K562 (cell line): ENCODE data around the gene SOS2. TPM values are rescaled to one million over a fixed set of nuclear protein-coding genes. Genes with fewer than 3 reads are reported as not detected.

Source experiments
- ATAC-seq: fragments of 200-7000 bp; cut with Tn5 transposase; 3 replicates; pipeline ENCODE4 v1.9.1; 2020; ENCODE audit warnings: moderate library complexity
- BruUV-seq: library from RNA; stranded (reverse); fragments of 400-500 nt; replicated peaks from 2 replicates; lab custom pipeline; 2021; lab: Mats Ljungman, UMichigan
- CTCF ChIA-PET: fragments of 300-600 bp; formaldehyde crosslinking; extraction: SDS; loops from one replicate; lab custom pipeline; 2021; ENCODE audit warnings: low intra/inter-chr PET ratio; lab: Yijun Ruan, JAX
- POLR2A ChIA-PET: fragments of 300-600, 350-650 bp; sonication (Branson Sonifier 250); formaldehyde crosslinking; extraction: SDS; loops from one replicate; lab custom pipeline; 2021; ENCODE audit warnings: antibody characterized with exemption, inconsistent platforms; lab: Yijun Ruan, JAX
- DNase-seq, 4 experiments: peaks; one replicate each; pipeline versions ENCODE4 v3.0.0 to v3.0.0-alpha.2; 2011 to 2018; ENCODE audit warnings: low spot score in 3 of 4, mixed read lengths in 3 of 4; ENCODE audit errors: extremely low read depth in 1 of 4
- FAIRE-seq: peaks from 2 replicates; lab custom pipeline; 2011; peaks lifted over from hg19 to GRCh38; lab: Jason Lieb, UNC
- H2AFZ ChIP-seq: 2 replicates; pipeline ENCODE4 v1.6.0; 2011; ENCODE audit warnings: low read depth, low read length, control low read depth, inconsistent platforms
- H3K27ac ChIP-seq: fragments of 200-600 bp; 3 replicates; pipeline ENCODE4 v1.8.0; 2011; ENCODE audit warnings: low read depth, mild to moderate bottlenecking, control low read depth, inconsistent platforms, low read length, moderate library complexity, mixed read lengths; ENCODE audit errors: extremely low read depth
- H3K27me3 ChIP-seq, 2 experiments: fragments of 300-600 bp in 1 of 2; 2 replicates in 1 of 2; 3 replicates in 1 of 2; pipeline versions ENCODE4 v1.6.0 to v1.8.0; 2011; ENCODE audit warnings: inconsistent platforms in 2 of 2, low read length in 2 of 2, mild to moderate bottlenecking in 1 of 2, mixed read lengths in 1 of 2, moderate library complexity in 1 of 2; ENCODE audit not compliant: control insufficient read depth in 2 of 2, insufficient read depth in 2 of 2
- H3K36me3 ChIP-seq: fragments of 300-600 bp; 3 replicates; pipeline ENCODE4 v1.8.0; 2011; ENCODE audit warnings: mild to moderate bottlenecking, low read length, inconsistent platforms; ENCODE audit not compliant: control insufficient read depth, insufficient read depth
- H3K4me1 ChIP-seq, 2 experiments: fragments of 200-600 bp in 1 of 2; replicated peaks in 1 of 2; 2 replicates in 1 of 2; 3 replicates in 1 of 2; pipeline versions ENCODE4 v1.5.1 to v1.8.0; 2011; ENCODE audit warnings: inconsistent platforms in 2 of 2, low read length in 2 of 2, mild to moderate bottlenecking in 1 of 2, mixed read lengths in 1 of 2, moderate library complexity in 1 of 2; ENCODE audit not compliant: control insufficient read depth in 2 of 2, insufficient read depth in 2 of 2
- H3K4me2 ChIP-seq: 2 replicates; pipeline ENCODE4 v1.6.1; 2011; ENCODE audit warnings: low read length, control low read depth, inconsistent platforms, mixed read lengths; ENCODE audit not compliant: insufficient read depth
- H3K4me3 ChIP-seq: fragments of 200-600 bp; sonication (generic), shearing (Covaris generic); 2 replicates; pipeline ENCODE4 v1.5.1; 2016; ENCODE audit warnings: control low read depth, inconsistent platforms
- H3K79me2 ChIP-seq: fragments of 200-600 bp; 3 replicates; pipeline ENCODE4 v1.8.0; 2011; ENCODE audit warnings: low read length, inconsistent platforms; ENCODE audit not compliant: control insufficient read depth, insufficient read depth
- H3K9ac ChIP-seq, 2 experiments: 2 replicates each; pipeline versions ENCODE4 v1.6.0 to v1.6.1; 2011; ENCODE audit warnings: low read depth in 2 of 2, low read length in 2 of 2, control low read depth in 1 of 2, inconsistent platforms in 1 of 2, mild to moderate bottlenecking in 1 of 2, mixed read lengths in 1 of 2; ENCODE audit not compliant: insufficient read depth in 1 of 2
- H3K9me1 ChIP-seq: one replicate; pipeline ENCODE4 v1.6.0; 2011; ENCODE audit warnings: inconsistent platforms, mild to moderate bottlenecking, low read length, moderate library complexity; ENCODE audit not compliant: control insufficient read depth, insufficient read depth
- H3K9me3 ChIP-seq: replicated peaks from 2 replicates; pipeline ENCODE4 v1.5.1; 2011; ENCODE audit warnings: low read depth, low read length, inconsistent platforms; ENCODE audit not compliant: control insufficient read depth, insufficient read depth
- H4K20me1 ChIP-seq: replicated peaks from 2 replicates; pipeline ENCODE4 v1.6.1; 2011; ENCODE audit warnings: low read length, inconsistent platforms, mixed read lengths; ENCODE audit not compliant: control insufficient read depth, insufficient read depth
- CEBPG ChIP-seq, 3 experiments: fragments of 200-800 bp in 1 of 3; sonication (Bioruptor generic) in 1 of 3; sonication (generic) in 1 of 3; formaldehyde crosslinking in 1 of 3; IDR thresholded peaks in 2 of 3; conservative IDR thresholded peaks in 1 of 3; 2 replicates each; pipeline versions ENCODE4 v1.6.1 to v1.8.0; 2016 to 2022; ENCODE audit warnings: missing compliant biosample characterization in 2 of 3, missing genetic modification characterization in 2 of 3, mild to moderate bottlenecking in 1 of 3, missing genetic modification reagents in 1 of 3
- ZBTB8A ChIP-seq: fragments of 450-650 bp; IDR thresholded peaks from 2 replicates; pipeline ENCODE4 v1.6.1; 2018; ENCODE audit warnings: mild to moderate bottlenecking, moderate library complexity; ENCODE audit not compliant: partially characterized antibody
- WGBS: fragments of 100-300 bp; shearing (Covaris generic); methylation state at CpG from one replicate; pipeline ENCODE4 v1.1.6; 2016; ENCODE audit warnings: low coverage, mixed read lengths; ENCODE audit not compliant: insufficient coverage; ENCODE audit errors: missing lambda C conversion rate; 5-methylcytosine and 5-hydroxymethylcytosine counted together
- in situ Hi-C: fragments of 300-500 bp; cut with MboI; formaldehyde crosslinking; loops from 4 replicates; pipeline ENCODE4 v1.15.0; 2018; ENCODE audit warnings: inconsistent platforms, mixed read lengths
- intact Hi-C: fragments of 100-400 bp; cut with micrococcal nuclease; formaldehyde crosslinking; loops from 2 replicates; pipeline ENCODE4 v1.14.2; 2022
- polyA plus RNA-seq, 8 experiments: library from polyadenylated mRNA; depleted of rRNA in 4 of 8; stranded (reverse) in 5 of 8; unstranded in 3 of 8; fragments of >200 nt; fragmentation: Nextera tagmentation in 2 of 8; fragmentation: Illumina TruSeq in 1 of 8; extraction: Ambion mirVana in 2 of 8; extraction: Trizol in 1 of 8; gene quantifications; 2 replicates each; pipeline versions ENCODE4 v1.2.1 to v1.2.3, GENCODE V29; 2011 to 2014; ENCODE audit warnings: inconsistent platforms in 1 of 8, missing spikeins in 1 of 8
- total RNA-seq, 7 experiments: library from RNA; depleted of rRNA in 6 of 7; stranded (reverse); fragments of >200 nt in 6 of 7; fragmentation: Illumina TruSeq in 2 of 7; extraction: Trizol in 2 of 7; gene quantifications; 2 replicates each; pipeline versions ENCODE4 v1.2.1 to v1.2.3, GENCODE V29; 2011 to 2021; ENCODE audit warnings: low replicate concordance in 1 of 7
- TF ChIP-seq, protein P1 (sequence below): conservative IDR thresholded peaks from 2 replicates; pipeline ENCODE4 v1.6.1; 2011; ENCODE audit warnings: low read depth, mild to moderate bottlenecking, low read length; ENCODE audit not compliant: control insufficient read depth
- TF ChIP-seq, protein P2 (sequence below): sonication (generic); formaldehyde crosslinking; IDR thresholded peaks from 2 replicates; pipeline ENCODE4 v1.8.1; 2023; ENCODE audit warnings: mild to moderate bottlenecking, missing genetic modification reagents, moderate library complexity

The SOS2 gene
- total and polyA plus RNA-seq, 9 of the 15 experiments (the other 6 are each of a cell fraction or from before 2014, with no cell fraction given) = 2.2 to 13.1 (median 10.5) TPM

DNA sequence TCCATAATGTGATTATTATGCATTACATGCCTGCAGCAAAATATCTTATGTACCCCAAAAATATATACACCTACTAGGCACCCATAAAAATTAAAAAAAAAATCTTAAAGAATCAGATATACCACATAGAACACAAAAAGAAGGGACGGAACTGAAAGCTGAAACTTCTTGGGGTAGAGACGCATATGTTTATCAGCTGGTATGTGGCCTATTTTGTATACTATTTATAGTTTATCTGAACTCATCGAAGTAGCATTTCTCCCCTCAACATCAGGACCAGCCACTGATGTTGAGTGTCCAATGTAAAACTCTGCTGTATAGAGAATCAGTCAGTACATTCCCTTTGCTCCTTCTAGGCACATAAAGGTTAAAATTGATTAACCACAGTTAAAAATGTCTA, 22.9 kb upstream of the SOS2 start (continued):
- TF ChIP-seq, protein P1, sequence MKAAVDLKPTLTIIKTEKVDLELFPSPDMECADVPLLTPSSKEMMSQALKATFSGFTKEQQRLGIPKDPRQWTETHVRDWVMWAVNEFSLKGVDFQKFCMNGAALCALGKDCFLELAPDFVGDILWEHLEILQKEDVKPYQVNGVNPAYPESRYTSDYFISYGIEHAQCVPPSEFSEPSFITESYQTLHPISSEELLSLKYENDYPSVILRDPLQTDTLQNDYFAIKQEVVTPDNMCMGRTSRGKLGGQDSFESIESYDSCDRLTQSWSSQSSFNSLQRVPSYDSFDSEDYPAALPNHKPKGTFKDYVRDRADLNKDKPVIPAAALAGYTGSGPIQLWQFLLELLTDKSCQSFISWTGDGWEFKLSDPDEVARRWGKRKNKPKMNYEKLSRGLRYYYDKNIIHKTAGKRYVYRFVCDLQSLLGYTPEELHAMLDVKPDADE = no peak

DNA sequence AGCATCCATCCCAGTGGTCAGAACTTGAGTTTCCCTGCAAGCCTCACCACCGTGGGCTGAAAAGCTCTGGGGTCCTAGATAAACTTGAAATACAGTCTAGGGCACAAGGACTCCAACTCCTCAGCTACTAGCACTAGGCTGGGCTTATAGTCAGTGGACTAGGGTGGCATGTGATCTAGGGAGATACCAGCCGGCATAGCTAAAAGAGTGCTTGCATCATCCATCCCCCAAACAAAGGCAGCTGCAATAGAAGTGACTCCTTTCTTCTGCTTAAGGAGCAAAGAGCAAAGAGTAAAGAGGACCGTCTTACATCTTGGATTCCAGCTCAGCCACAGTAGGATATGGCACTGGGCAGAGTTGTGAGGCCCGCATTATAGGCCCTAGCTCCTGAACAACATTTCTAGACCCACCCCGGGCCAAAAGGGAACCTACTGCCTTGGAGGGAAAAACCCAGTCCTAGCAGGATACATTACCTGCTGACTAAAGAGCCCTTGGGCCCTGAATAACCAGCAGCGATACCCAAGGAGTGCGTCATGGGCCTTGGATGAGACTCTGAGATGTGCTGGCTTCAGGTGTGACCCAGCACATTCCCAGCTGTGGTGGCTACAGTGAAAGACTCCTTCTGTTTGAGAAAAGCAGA, 17.9 kb upstream of the SOS2 start:
- peak overlapping the region in 1 of 2 experiments; percentile 52; a peak in 1 of 4 replicates for H3K9ac ChIP-seq
- POLR2A ChIA-PET = interaction anchor here (0.5 to 0.6 kb wide), 2 partner anchors 45 to 86 kb away, joined by 3 to 4 read pairs; no protein-coding TSS in a partner anchor
- no peak overlapping the region for H3K27ac ChIP-seq
- BruUV-seq = no TSS peak
- no peak for DNase-seq
- H3K79me2 ChIP-seq = no peaks in the 10 kb centered on the region
- CTCF ChIA-PET = no interaction called here
- peaks cover 11% of the 10 kb centered on the region; the same call in 2 of the 3 replicates for H3K36me3 ChIP-seq
- no peaks in the 10 kb centered on the region for H3K9me1 ChIP-seq
- no peaks in the 10 kb centered on the region for H3K9me3 ChIP-seq
- H2AFZ ChIP-seq = no peak overlapping the region
- no peak overlapping the region for H3K4me3 ChIP-seq
- no peaks in the 10 kb centered on the region for H3K27me3 ChIP-seq
- H4K20me1 ChIP-seq = no peaks in the 10 kb centered on the region
- TF ChIP-seq ZBTB8A = no peak
- TF ChIP-seq, protein P2, sequence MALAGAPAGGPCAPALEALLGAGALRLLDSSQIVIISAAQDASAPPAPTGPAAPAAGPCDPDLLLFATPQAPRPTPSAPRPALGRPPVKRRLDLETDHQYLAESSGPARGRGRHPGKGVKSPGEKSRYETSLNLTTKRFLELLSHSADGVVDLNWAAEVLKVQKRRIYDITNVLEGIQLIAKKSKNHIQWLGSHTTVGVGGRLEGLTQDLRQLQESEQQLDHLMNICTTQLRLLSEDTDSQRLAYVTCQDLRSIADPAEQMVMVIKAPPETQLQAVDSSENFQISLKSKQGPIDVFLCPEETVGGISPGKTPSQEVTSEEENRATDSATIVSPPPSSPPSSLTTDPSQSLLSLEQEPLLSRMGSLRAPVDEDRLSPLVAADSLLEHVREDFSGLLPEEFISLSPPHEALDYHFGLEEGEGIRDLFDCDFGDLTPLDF (CRISPR knock-in tag) = no peak
- TF ChIP-seq CEBPG (CRISPR knock-in tag; IDR thresholded peaks at IDR 0.05) = no peak
- TF ChIP-seq CEBPG (tag; conservative IDR thresholded peaks at IDR 0.05 in 1 of 2, IDR thresholded peaks at IDR 0.05 in 1 of 2) = peak in 1 of 2 experiments; percentile 32; a peak in 1 of 4 replicates
- WGBS = 73% methylated on average over 6 of the region's 7 CpGs
- intact Hi-C loops (no loop called here), in situ Hi-C loops (no loop called here)
- H3K4me2 ChIP-seq = no peak overlapping the region
- FAIRE-seq = no peak
- H3K4me1 ChIP-seq = no peaks in the 10 kb centered on the region; a peak in 1 of 5 replicates
- no peak; the same call in 2 of the 3 replicates for ATAC-seq
